Liver (tissue), 9 donors: Measurements from ENCODE around the gene STN1. TPM values are rescaled to one million over a fixed set of nuclear protein-coding genes. Genes with fewer than 3 reads are reported as not detected.

Experiments used
- DNase-seq: peaks from one replicate; pipeline ENCODE4 v3.0.0-alpha.2; 2017; ENCODE audit warnings: low spot score
- H3K27ac ChIP-seq, 2 donors: one replicate each; pipeline ENCODE4 v1.7.0; 2013; ENCODE audit warnings: inconsistent platforms in 2 of 2, low read length in 2 of 2, control low read depth in 1 of 2, low read depth in 1 of 2, mild to moderate bottlenecking in 1 of 2
- H3K27me3 ChIP-seq, 4 donors: one replicate each; pipeline versions ENCODE4 v1.6.1 to v1.7.0; 2013; ENCODE audit warnings: low read length in 3 of 4, inconsistent platforms in 1 of 4, mild to moderate bottlenecking in 1 of 4, moderate library complexity in 1 of 4; ENCODE audit not compliant: control insufficient read depth in 4 of 4, insufficient read depth in 4 of 4
- H3K36me3 ChIP-seq, 4 donors: one replicate each; pipeline versions ENCODE4 v1.6.1 to v1.7.0; 2013; ENCODE audit warnings: low read length in 3 of 4, mild to moderate bottlenecking in 3 of 4, low read depth in 1 of 4, moderate library complexity in 1 of 4; ENCODE audit not compliant: control insufficient read depth in 4 of 4, insufficient read depth in 3 of 4
- H3K4me1 ChIP-seq, 4 donors: one replicate each; pipeline versions ENCODE4 v1.6.1 to v1.7.0; 2013; ENCODE audit warnings: low read length in 3 of 4, mild to moderate bottlenecking in 3 of 4, moderate library complexity in 1 of 4; ENCODE audit not compliant: control insufficient read depth in 4 of 4, insufficient read depth in 4 of 4
- H3K4me3 ChIP-seq, 3 donors: one replicate each; pipeline versions ENCODE4 v1.6.1 to v1.7.0; 2013; ENCODE audit warnings: low read length in 3 of 3, control low read depth in 1 of 3, low read depth in 1 of 3, mild to moderate bottlenecking in 1 of 3
- H3K9ac ChIP-seq, 2 donors: one replicate each; pipeline ENCODE4 v1.7.0; 2013; ENCODE audit warnings: low read length in 2 of 2, mild to moderate bottlenecking in 2 of 2, moderate library complexity in 2 of 2, control low read depth in 1 of 2, low read depth in 1 of 2
- H3K9me3 ChIP-seq, 4 donors: one replicate each; pipeline versions ENCODE4 v1.6.1 to v1.7.0; 2013; ENCODE audit warnings: low read length in 3 of 4; ENCODE audit not compliant: control insufficient read depth in 4 of 4
- EGR1 ChIP-seq, 2 donors: IDR thresholded peaks; 2 replicates each; pipeline ENCODE4 v1.6.1; 2016 to 2018; ENCODE audit warnings: antibody characterized with exemption in 2 of 2, low read depth in 2 of 2
- FOXA1 ChIP-seq: IDR thresholded peaks from 2 replicates; pipeline ENCODE4 v1.6.1; 2016; ENCODE audit warnings: antibody characterized with exemption
- FOXA2 ChIP-seq: IDR thresholded peaks from 2 replicates; pipeline ENCODE4 v1.6.1; 2016; ENCODE audit warnings: antibody characterized with exemption
- GABPA ChIP-seq, 2 donors: IDR thresholded peaks in 1 of 2; conservative IDR thresholded peaks in 1 of 2; 2 replicates each; pipeline ENCODE4 v1.6.1; 2016; ENCODE audit warnings: antibody characterized with exemption in 2 of 2, mild to moderate bottlenecking in 1 of 2, moderate library complexity in 1 of 2
- HNF4A ChIP-seq, 2 donors: conservative IDR thresholded peaks; 2 replicates each; pipeline ENCODE4 v1.6.1; 2016; ENCODE audit warnings: antibody characterized with exemption in 2 of 2, mild to moderate bottlenecking in 2 of 2
- HNF4G ChIP-seq: IDR thresholded peaks from 2 replicates; pipeline ENCODE4 v1.6.1; 2016; ENCODE audit warnings: antibody characterized with exemption
- JUND ChIP-seq, 2 donors: IDR thresholded peaks; 2 replicates each; pipeline ENCODE4 v1.6.1; 2016; ENCODE audit warnings: antibody characterized with exemption in 2 of 2
- NR2F2 ChIP-seq: IDR thresholded peaks from 2 replicates; pipeline ENCODE4 v1.6.1; 2016; ENCODE audit warnings: antibody characterized with exemption
- RAD21 ChIP-seq, 2 donors: IDR thresholded peaks; 2 replicates each; pipeline ENCODE4 v1.6.1; 2016; ENCODE audit warnings: antibody characterized with exemption in 2 of 2, mild to moderate bottlenecking in 2 of 2
- RXRA ChIP-seq, 2 donors: IDR thresholded peaks; 2 replicates each; pipeline ENCODE4 v1.6.1; 2017 to 2018; ENCODE audit warnings: antibody characterized with exemption in 2 of 2, mild to moderate bottlenecking in 1 of 2
- SP1 ChIP-seq: IDR thresholded peaks from 2 replicates; pipeline ENCODE4 v1.6.1; 2018; ENCODE audit warnings: antibody characterized with exemption, mild to moderate bottlenecking
- TAF1 ChIP-seq: conservative IDR thresholded peaks from 2 replicates; pipeline ENCODE4 v1.6.1; 2016; ENCODE audit warnings: antibody characterized with exemption, mild to moderate bottlenecking
- YY1 ChIP-seq: IDR thresholded peaks from 2 replicates; pipeline ENCODE4 v1.6.1; 2016; ENCODE audit warnings: antibody characterized with exemption, mild to moderate bottlenecking
- WGBS: extraction: QIAGEN DNeasy Blood & Tissue Kit; methylation state at CpG from one replicate; pipeline ENCODE4 v1.1.7; 2013; 5-methylcytosine and 5-hydroxymethylcytosine counted together
- polyA plus RNA-seq, 2 donors: library from polyadenylated mRNA; stranded (reverse) in 1 of 2; unstranded in 1 of 2; fragments of 200-250 nt in 1 of 2; fragments of >200 nt in 1 of 2; fragmentation: Nextera tagmentation in 1 of 2; extraction: Ambion mirVana in 1 of 2; gene quantifications; one replicate each; pipeline versions ENCODE4 v1.2.1 to v1.2.3, GENCODE V29; 2013 to 2015
- total RNA-seq, 2 donors: library from RNA; depleted of rRNA; stranded (reverse); fragments of >200 nt; gene quantifications; one replicate each; pipeline ENCODE4 v1.2.3, GENCODE V29; 2014
- TF ChIP-seq, protein P1 (sequence below): IDR thresholded peaks from 2 replicates; pipeline ENCODE4 v1.6.1; 2016; ENCODE audit warnings: antibody characterized with exemption
- TF ChIP-seq, protein P2 (sequence below): IDR thresholded peaks from 2 replicates; pipeline ENCODE4 v1.6.1; 2016; ENCODE audit warnings: antibody characterized with exemption
- TF ChIP-seq, protein P3 (sequence below): IDR thresholded peaks from 2 replicates; pipeline ENCODE4 v1.6.1; 2016; ENCODE audit warnings: antibody characterized with exemption
- TF ChIP-seq, protein P4 (sequence below): IDR thresholded peaks from 2 replicates; pipeline ENCODE4 v1.6.1; 2016; ENCODE audit warnings: antibody characterized with exemption, mild to moderate bottlenecking
- TF ChIP-seq, protein P5 (sequence below): fragments of 150-350 bp; IDR thresholded peaks from 2 replicates; pipeline ENCODE4 v1.5.1; 2017; ENCODE audit warnings: improper control_type of control experiment, low read depth, low read length; ENCODE audit not compliant: missing input control
- donor health status: healthy.
- donor health status: healthy.
- donor health status: healthy.
- donor health status: healthy.
- donor health status: healthy.

STN1 gene
- total and polyA plus RNA-seq, 4 donors: 6.9 to 12.9 (median 8.0) TPM

DNA sequence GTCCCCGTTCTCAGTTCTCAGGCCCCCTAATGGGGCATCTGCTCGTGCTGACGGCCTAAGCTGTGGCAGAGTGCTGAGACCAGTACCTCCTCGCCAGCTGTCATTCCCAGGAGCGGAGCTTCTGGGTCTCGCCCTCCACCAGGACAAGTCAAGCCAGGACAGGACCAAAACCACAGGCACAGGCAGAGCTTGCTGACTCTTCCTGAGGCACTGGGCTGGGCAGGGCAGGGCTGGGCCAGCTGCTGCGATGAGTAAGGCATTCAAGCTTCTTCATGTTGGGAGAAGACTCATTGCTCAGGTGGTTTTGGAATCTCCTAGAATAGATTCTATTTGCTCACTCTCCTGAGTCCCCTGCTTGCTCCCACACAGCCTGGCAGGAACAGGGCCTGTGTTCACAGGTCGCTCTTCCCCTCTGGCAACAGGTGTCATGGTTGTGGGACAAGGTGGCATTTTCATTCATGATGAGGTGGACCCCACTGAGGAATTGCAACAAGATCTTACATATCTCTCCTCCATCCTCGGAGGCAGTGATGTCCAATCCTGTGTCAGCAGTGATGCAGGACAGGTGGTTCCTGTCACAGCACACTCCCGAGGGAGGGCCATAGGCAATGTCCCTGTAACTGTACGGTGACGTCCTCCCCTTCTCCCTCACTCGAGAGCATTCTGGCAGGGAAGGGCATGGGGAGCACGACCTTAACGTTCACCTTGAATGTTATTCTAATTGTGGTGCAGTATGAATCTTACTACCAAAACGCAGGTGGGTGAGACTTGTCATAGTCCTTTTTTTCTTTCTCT lies 45.6 kb downstream of the STN1 start:
- H3K4me1 ChIP-seq: no peaks in the 10 kb centered on the region
- H3K27me3 ChIP-seq: no peaks in the 10 kb centered on the region
- peaks cover 0 to 3% (median 0%) of the 10 kb centered on the region in 4 donors for H3K36me3 ChIP-seq
- TF ChIP-seq RXRA (IDR thresholded peaks at IDR 0.05): no peak
- no peak for TF ChIP-seq EGR1 (IDR thresholded peaks at IDR 0.05; ENCODE audit: low read depth in 2 of 2)
- TF ChIP-seq SP1: no peak
- no peak for TF ChIP-seq YY1
- no peak for TF ChIP-seq HNF4A (conservative IDR thresholded peaks at IDR 0.05)
- TF ChIP-seq FOXA2: no peak
- TF ChIP-seq JUND (IDR thresholded peaks at IDR 0.05): no peak
- no peak for TF ChIP-seq NR2F2
- H3K9me3 ChIP-seq: no peaks in the 10 kb centered on the region
- no peak for DNase-seq
- no peak overlapping the region for H3K4me3 ChIP-seq
- no peak overlapping the region for H3K9ac ChIP-seq
- H3K27ac ChIP-seq: no peak overlapping the region
- 94% methylated on average over 16 of the region's 16 CpGs for WGBS

DNA sequence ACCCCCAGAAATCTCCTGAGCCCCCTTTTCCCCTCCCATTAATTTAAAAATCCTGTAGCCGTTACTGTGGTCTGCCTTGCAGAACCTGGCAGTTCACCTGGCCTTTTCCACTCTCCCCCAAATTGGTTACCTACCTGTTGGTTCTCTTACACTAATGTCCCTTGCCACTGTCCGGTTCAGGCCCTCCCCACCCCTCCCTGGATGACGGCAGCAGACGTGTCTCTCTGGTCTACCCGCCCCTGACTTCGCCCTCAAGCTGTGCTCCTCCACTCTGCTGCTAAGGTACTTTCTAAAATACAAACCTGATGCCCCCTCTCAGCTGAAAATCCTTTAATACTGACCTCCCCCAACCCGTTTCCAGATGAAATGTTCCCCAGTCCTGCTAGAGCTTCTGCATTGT lies 47.0 kb downstream of the STN1 start:
- no peak overlapping the region for H3K27ac ChIP-seq
- no peak for DNase-seq
- TF ChIP-seq, protein P1, sequence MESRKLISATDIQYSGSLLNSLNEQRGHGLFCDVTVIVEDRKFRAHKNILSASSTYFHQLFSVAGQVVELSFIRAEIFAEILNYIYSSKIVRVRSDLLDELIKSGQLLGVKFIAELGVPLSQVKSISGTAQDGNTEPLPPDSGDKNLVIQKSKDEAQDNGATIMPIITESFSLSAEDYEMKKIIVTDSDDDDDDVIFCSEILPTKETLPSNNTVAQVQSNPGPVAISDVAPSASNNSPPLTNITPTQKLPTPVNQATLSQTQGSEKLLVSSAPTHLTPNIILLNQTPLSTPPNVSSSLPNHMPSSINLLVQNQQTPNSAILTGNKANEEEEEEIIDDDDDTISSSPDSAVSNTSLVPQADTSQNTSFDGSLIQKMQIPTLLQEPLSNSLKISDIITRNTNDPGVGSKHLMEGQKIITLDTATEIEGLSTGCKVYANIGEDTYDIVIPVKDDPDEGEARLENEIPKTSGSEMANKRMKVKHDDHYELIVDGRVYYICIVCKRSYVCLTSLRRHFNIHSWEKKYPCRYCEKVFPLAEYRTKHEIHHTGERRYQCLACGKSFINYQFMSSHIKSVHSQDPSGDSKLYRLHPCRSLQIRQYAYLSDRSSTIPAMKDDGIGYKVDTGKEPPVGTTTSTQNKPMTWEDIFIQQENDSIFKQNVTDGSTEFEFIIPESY: no peak
- TF ChIP-seq, protein P2, sequence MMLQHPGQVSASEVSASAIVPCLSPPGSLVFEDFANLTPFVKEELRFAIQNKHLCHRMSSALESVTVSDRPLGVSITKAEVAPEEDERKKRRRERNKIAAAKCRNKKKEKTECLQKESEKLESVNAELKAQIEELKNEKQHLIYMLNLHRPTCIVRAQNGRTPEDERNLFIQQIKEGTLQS: no peak
- no peak for TF ChIP-seq FOXA2
- no peak for TF ChIP-seq GABPA (IDR thresholded peaks at IDR 0.05 in 1 of 2, conservative IDR thresholded peaks at IDR 0.05 in 1 of 2)
- TF ChIP-seq, protein P3, sequence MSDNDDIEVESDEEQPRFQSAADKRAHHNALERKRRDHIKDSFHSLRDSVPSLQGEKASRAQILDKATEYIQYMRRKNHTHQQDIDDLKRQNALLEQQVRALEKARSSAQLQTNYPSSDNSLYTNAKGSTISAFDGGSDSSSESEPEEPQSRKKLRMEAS: no peak
- no peak for TF ChIP-seq HNF4G
- TF ChIP-seq, protein P4, sequence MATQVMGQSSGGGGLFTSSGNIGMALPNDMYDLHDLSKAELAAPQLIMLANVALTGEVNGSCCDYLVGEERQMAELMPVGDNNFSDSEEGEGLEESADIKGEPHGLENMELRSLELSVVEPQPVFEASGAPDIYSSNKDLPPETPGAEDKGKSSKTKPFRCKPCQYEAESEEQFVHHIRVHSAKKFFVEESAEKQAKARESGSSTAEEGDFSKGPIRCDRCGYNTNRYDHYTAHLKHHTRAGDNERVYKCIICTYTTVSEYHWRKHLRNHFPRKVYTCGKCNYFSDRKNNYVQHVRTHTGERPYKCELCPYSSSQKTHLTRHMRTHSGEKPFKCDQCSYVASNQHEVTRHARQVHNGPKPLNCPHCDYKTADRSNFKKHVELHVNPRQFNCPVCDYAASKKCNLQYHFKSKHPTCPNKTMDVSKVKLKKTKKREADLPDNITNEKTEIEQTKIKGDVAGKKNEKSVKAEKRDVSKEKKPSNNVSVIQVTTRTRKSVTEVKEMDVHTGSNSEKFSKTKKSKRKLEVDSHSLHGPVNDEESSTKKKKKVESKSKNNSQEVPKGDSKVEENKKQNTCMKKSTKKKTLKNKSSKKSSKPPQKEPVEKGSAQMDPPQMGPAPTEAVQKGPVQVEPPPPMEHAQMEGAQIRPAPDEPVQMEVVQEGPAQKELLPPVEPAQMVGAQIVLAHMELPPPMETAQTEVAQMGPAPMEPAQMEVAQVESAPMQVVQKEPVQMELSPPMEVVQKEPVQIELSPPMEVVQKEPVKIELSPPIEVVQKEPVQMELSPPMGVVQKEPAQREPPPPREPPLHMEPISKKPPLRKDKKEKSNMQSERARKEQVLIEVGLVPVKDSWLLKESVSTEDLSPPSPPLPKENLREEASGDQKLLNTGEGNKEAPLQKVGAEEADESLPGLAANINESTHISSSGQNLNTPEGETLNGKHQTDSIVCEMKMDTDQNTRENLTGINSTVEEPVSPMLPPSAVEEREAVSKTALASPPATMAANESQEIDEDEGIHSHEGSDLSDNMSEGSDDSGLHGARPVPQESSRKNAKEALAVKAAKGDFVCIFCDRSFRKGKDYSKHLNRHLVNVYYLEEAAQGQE: no peak
- no peak for TF ChIP-seq EGR1 (IDR thresholded peaks at IDR 0.05; ENCODE audit: low read depth in 2 of 2)
- TF ChIP-seq NR2F2: no peak
- TF ChIP-seq, protein P5, sequence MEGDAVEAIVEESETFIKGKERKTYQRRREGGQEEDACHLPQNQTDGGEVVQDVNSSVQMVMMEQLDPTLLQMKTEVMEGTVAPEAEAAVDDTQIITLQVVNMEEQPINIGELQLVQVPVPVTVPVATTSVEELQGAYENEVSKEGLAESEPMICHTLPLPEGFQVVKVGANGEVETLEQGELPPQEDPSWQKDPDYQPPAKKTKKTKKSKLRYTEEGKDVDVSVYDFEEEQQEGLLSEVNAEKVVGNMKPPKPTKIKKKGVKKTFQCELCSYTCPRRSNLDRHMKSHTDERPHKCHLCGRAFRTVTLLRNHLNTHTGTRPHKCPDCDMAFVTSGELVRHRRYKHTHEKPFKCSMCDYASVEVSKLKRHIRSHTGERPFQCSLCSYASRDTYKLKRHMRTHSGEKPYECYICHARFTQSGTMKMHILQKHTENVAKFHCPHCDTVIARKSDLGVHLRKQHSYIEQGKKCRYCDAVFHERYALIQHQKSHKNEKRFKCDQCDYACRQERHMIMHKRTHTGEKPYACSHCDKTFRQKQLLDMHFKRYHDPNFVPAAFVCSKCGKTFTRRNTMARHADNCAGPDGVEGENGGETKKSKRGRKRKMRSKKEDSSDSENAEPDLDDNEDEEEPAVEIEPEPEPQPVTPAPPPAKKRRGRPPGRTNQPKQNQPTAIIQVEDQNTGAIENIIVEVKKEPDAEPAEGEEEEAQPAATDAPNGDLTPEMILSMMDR: no peak
- no peak for TF ChIP-seq JUND (IDR thresholded peaks at IDR 0.05)
- no peak for TF ChIP-seq YY1
- no peak for TF ChIP-seq SP1
- TF ChIP-seq RXRA (IDR thresholded peaks at IDR 0.05): no peak
- TF ChIP-seq TAF1: no peak
- TF ChIP-seq RAD21 (IDR thresholded peaks at IDR 0.05): no peak
- TF ChIP-seq FOXA1: no peak
- no peak for TF ChIP-seq HNF4A (conservative IDR thresholded peaks at IDR 0.05)
- H3K4me3 ChIP-seq: no peak overlapping the region
- no peaks in the 10 kb centered on the region for H3K27me3 ChIP-seq
- peaks cover 0 to 3% (median 0%) of the 10 kb centered on the region in 4 donors for H3K36me3 ChIP-seq
- 97% methylated on average over 7 of the region's 7 CpGs for WGBS
- H3K9ac ChIP-seq: no peak overlapping the region
- no peaks in the 10 kb centered on the region for H3K4me1 ChIP-seq
- no peaks in the 10 kb centered on the region for H3K9me3 ChIP-seq
